Type B pancreatic cell (in vitro differentiated cells): ENCODE results near the gene IL18. TPM values are rescaled to one million over a fixed set of nuclear protein-coding genes. Genes with fewer than 3 reads are reported as not detected.

Experiments used
- DNase-seq: peaks from one replicate; pipeline ENCODE4 v3.0.0; 2021; ENCODE audit warnings: mixed read lengths; ENCODE audit not compliant: unreplicated experiment; ENCODE audit errors: extremely low spot score
- H3K27ac Mint-ChIP-seq: 2 replicates; pipeline ENCODE4 v1.8.0; 2021; ENCODE audit warnings: mild to moderate bottlenecking, mixed read lengths
- H3K27me3 Mint-ChIP-seq: 2 replicates; pipeline ENCODE4 v1.8.0; 2021; ENCODE audit warnings: mixed read lengths
- H3K36me3 Mint-ChIP-seq: 2 replicates; pipeline ENCODE4 v1.8.0; 2021; ENCODE audit warnings: mixed read lengths
- H3K4me1 Mint-ChIP-seq: one replicate; pipeline ENCODE4 v1.8.0; 2021; ENCODE audit warnings: mixed read lengths; ENCODE audit not compliant: unreplicated experiment
- H3K4me3 Mint-ChIP-seq: 2 replicates; pipeline ENCODE4 v1.8.0; 2021; ENCODE audit warnings: mild to moderate bottlenecking, mixed read lengths
- H3K9me3 Mint-ChIP-seq: 2 replicates; pipeline ENCODE4 v1.8.0; 2021; ENCODE audit warnings: mixed read lengths
- CTCF ChIP-seq: fragments of 200-600 bp; sonication (generic); conservative IDR thresholded peaks from 2 replicates; pipeline ENCODE4 v1.5.0; 2021; ENCODE audit warnings: antibody characterized with exemption, mild to moderate bottlenecking
- total RNA-seq: library from RNA; stranded (reverse); gene quantifications from 2 replicates; pipeline ENCODE4 v1.2.1, GENCODE V29; 2021; ENCODE audit warnings: low replicate concordance

Gene IL18
- total RNA-seq, 1 donor from 2014 or later: 0.94 TPM

DNA sequence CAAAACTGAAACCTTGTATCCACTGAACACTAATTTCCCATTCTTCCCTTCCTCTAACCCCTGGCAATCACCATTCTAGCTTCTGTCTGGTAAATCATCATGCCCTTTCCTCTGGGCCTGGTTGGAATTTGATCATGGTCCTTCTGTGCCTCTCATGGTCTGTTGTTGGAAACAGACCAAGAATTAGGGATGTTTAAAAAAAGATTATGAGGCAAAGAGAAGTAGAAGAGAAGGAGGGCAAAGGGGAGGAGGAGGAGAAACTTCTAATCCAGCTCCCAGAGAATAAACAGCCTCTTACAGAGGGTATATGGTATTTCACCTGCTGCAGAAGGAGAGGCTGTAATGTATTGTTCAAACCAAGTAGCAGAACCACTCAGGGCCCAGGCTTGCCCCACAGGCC is 22.0 kb upstream of the IL18 start:
- H3K4me3 Mint-ChIP-seq: no peak overlapping the region
- no peaks in the 10 kb centered on the region for H3K9me3 Mint-ChIP-seq
- H3K27me3 Mint-ChIP-seq: peaks cover 8% of the 10 kb centered on the region
- H3K27ac Mint-ChIP-seq: no peak overlapping the region
- TF ChIP-seq CTCF: no peak
- H3K4me1 Mint-ChIP-seq: no peaks in the 10 kb centered on the region
- no peak for DNase-seq
- H3K36me3 Mint-ChIP-seq: no peaks in the 10 kb centered on the region

GRCh38 chr11:112182867-112183266 is 19.0 kb upstream of the IL18 start:
- H3K9me3 Mint-ChIP-seq: no peaks in the 10 kb centered on the region
- H3K27me3 Mint-ChIP-seq: peaks cover 6% of the 10 kb centered on the region
- no peak for DNase-seq
- no peak overlapping the region for H3K27ac Mint-ChIP-seq
- TF ChIP-seq CTCF: no peak
- no peak overlapping the region for H3K4me3 Mint-ChIP-seq
- H3K36me3 Mint-ChIP-seq: no peaks in the 10 kb centered on the region
- H3K4me1 Mint-ChIP-seq: no peaks in the 10 kb centered on the region

DNA sequence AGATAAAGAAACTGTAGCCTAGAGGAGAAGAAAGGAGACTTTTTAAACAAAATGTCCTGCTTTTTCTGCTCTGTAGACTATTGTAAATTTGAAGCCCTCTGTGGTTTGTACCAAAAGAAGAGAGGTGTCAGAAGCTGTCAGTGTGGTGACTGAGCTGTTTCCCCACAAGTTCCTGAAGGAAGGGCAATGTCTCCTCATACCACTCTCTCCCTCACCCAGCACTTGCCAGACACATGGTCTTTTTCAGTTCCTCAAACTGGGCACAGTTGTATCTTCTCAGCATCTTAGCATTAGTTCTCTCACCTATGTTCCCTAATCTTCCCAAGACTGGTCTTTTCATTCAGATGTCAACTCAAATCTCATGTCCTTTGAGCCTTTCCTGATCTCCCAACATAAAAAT is 15.7 kb upstream of the IL18 start:
- Mint-ChIP-seq H3K27ac (no peak overlapping the region), H3K4me1 (peaks cover 16% of the 10 kb centered on the region), H3K36me3 (no peaks in the 10 kb centered on the region), H3K4me3 (no peak overlapping the region), H3K27me3 (peaks cover 3% of the 10 kb centered on the region), H3K9me3 (no peaks in the 10 kb centered on the region)
- no peak for DNase-seq
- no peak for TF ChIP-seq CTCF

GRCh38 chr11:112178936-112179335 is 15.0 kb upstream of the IL18 start:
- H3K36me3 Mint-ChIP-seq: no peaks in the 10 kb centered on the region
- no peak overlapping the region for H3K27ac Mint-ChIP-seq
- H3K9me3 Mint-ChIP-seq: no peaks in the 10 kb centered on the region
- no peak for DNase-seq
- peaks cover 17% of the 10 kb centered on the region for H3K4me1 Mint-ChIP-seq
- H3K4me3 Mint-ChIP-seq: no peak overlapping the region
- H3K27me3 Mint-ChIP-seq: peaks cover 3% of the 10 kb centered on the region
- TF ChIP-seq CTCF: no peak

GRCh38 chr11:112178428-112178827 is 14.5 kb upstream of the IL18 start:
- H3K9me3 Mint-ChIP-seq: no peaks in the 10 kb centered on the region
- no peak for DNase-seq
- no peak overlapping the region for H3K27ac Mint-ChIP-seq
- peaks cover 17% of the 10 kb centered on the region for H3K4me1 Mint-ChIP-seq
- no peak for TF ChIP-seq CTCF
- no peak overlapping the region for H3K4me3 Mint-ChIP-seq
- peaks cover 3% of the 10 kb centered on the region for H3K27me3 Mint-ChIP-seq
- no peaks in the 10 kb centered on the region for H3K36me3 Mint-ChIP-seq

DNA sequence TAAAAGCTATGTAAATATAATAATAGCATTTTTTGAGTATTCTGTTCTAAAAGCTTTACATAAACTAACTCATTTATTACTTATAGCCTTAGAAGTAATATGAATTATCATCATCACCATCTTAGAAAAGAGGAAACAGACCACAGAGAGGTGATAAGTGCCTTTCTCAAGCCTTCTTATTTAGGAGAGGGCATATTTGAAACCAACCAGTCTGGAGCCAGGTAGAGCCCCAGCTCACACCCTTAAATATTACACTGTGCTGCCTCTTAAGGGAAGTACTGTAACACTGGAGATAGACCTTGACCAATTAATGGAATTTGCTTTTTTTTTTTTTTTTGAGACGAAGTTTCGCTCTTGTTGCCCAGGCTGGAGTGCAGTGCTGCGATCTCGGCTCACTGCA is 13.7 kb upstream of the IL18 start:
- Mint-ChIP-seq H3K4me3 (no peak overlapping the region), H3K36me3 (no peaks in the 10 kb centered on the region), H3K27me3 (peaks cover 3% of the 10 kb centered on the region), H3K4me1 (peaks cover 17% of the 10 kb centered on the region), H3K27ac (no peak overlapping the region), H3K9me3 (no peaks in the 10 kb centered on the region)
- no peak for DNase-seq
- TF ChIP-seq CTCF: no peak
